MCF 10A (cell line): ENCODE measurements around the gene SYNJ1. TPM values are rescaled to one million over a fixed set of nuclear protein-coding genes. Genes with fewer than 3 reads are reported as not detected.
"Not testable (repeated sequence)": the region's sequence is repeated elsewhere in the genome, so short reads cannot be mapped to it uniquely, and the experiment has no call there.

ENCODE experiments used
- BruUV-seq: library from RNA; stranded (reverse); fragments of 400-500 nt; replicated peaks from 2 replicates; lab custom pipeline; 2021; lab: Mats Ljungman, UMichigan
- CTCF ChIA-PET: fragments of 300-600 bp; sonication (Branson Sonifier 250); formaldehyde crosslinking; extraction: SDS; loops from one replicate; lab custom pipeline; 2021; ENCODE audit warnings: antibody characterized with exemption, inconsistent platforms; lab: Yijun Ruan, JAX
- POLR2A ChIA-PET: fragments of 300-600, 350-650 bp; sonication (Branson Sonifier 250); formaldehyde crosslinking; extraction: SDS; loops from one replicate; lab custom pipeline; 2020; ENCODE audit warnings: antibody characterized with exemption, inconsistent platforms; lab: Yijun Ruan, JAX
- DNase-seq: peaks from one replicate; pipeline ENCODE4 v3.0.0-alpha.2; 2018; ENCODE audit not compliant: unreplicated experiment
- H3K27ac Mint-ChIP-seq: one replicate; pipeline ENCODE4 v1.8.0; 2022; ENCODE audit warnings: mild to moderate bottlenecking, low read depth, mixed read lengths; ENCODE audit not compliant: unreplicated experiment
- H3K27me3 Mint-ChIP-seq: one replicate; pipeline ENCODE4 v1.8.0; 2022; ENCODE audit warnings: mixed read lengths; ENCODE audit not compliant: insufficient read depth, unreplicated experiment
- H3K36me3 Mint-ChIP-seq: one replicate; pipeline ENCODE4 v1.8.0; 2022; ENCODE audit warnings: mild to moderate bottlenecking, moderate library complexity, mixed read lengths; ENCODE audit not compliant: insufficient read depth, unreplicated experiment
- H3K4me1 Mint-ChIP-seq: one replicate; pipeline ENCODE4 v1.8.0; 2022; ENCODE audit warnings: mixed read lengths; ENCODE audit not compliant: insufficient read depth, unreplicated experiment
- H3K4me3 Mint-ChIP-seq: one replicate; pipeline ENCODE4 v1.8.0; 2022; ENCODE audit warnings: mild to moderate bottlenecking, moderate library complexity, mixed read lengths; ENCODE audit not compliant: unreplicated experiment
- H3K9me3 Mint-ChIP-seq: one replicate; pipeline ENCODE4 v1.8.0; 2022; ENCODE audit warnings: mixed read lengths; ENCODE audit not compliant: unreplicated experiment
- intact Hi-C: fragments of 100-400 bp; cut with micrococcal nuclease; formaldehyde crosslinking; loops from 2 replicates; pipeline ENCODE4 v1.14.1; 2022
- total RNA-seq: library from RNA; stranded (reverse); gene quantifications from 2 replicates; pipeline ENCODE4 v1.2.3, GENCODE V29; 2022
- TF ChIP-seq, protein P1 (sequence below): fragments of 200-600 bp; IDR thresholded peaks from one replicate; pipeline ENCODE4 v1.8.0; 2022; ENCODE audit warnings: antibody characterized with exemption, mild to moderate bottlenecking; ENCODE audit not compliant: unreplicated experiment

The SYNJ1 gene
- total RNA-seq, 1 experiment from 2014 or later = 9.7 TPM

DNA sequence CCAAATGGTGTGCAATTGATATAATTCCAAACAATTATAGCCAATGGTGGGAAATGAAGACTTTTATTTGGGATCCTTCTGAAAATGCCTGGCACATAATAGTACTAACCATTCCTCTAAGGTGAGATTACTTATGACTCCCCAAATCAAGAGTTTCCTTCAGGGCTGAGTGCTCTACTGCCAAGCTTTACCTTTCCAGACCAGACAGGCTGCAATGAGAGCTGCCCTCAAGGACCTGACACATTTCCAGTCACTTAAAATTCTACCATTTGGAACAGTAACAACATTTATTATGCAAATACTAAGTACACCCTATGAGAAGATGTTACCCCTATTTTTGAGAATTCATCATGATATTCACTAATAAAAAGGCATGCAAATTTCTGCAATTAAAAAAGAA is 22.6 kb upstream of the SYNJ1 start:
- Mint-ChIP-seq H3K27me3 (no peaks in the 10 kb centered on the region), H3K36me3 (peaks cover 82% of the 10 kb centered on the region), H3K27ac (no peak overlapping the region), H3K4me3 (no peak overlapping the region), H3K9me3 (no peaks in the 10 kb centered on the region), H3K4me1 (no peaks in the 10 kb centered on the region)
- TF ChIP-seq, protein P1, sequence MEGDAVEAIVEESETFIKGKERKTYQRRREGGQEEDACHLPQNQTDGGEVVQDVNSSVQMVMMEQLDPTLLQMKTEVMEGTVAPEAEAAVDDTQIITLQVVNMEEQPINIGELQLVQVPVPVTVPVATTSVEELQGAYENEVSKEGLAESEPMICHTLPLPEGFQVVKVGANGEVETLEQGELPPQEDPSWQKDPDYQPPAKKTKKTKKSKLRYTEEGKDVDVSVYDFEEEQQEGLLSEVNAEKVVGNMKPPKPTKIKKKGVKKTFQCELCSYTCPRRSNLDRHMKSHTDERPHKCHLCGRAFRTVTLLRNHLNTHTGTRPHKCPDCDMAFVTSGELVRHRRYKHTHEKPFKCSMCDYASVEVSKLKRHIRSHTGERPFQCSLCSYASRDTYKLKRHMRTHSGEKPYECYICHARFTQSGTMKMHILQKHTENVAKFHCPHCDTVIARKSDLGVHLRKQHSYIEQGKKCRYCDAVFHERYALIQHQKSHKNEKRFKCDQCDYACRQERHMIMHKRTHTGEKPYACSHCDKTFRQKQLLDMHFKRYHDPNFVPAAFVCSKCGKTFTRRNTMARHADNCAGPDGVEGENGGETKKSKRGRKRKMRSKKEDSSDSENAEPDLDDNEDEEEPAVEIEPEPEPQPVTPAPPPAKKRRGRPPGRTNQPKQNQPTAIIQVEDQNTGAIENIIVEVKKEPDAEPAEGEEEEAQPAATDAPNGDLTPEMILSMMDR = no peak
- ChIA-PET POLR2A (interaction anchor here (1.0 kb wide), 1 partner anchor 21 kb away, joined by 3 read pairs; the partner anchor contains the start of gene PAXBP1), CTCF (no interaction called here)
- DNase-seq = no peak
- BruUV-seq = no TSS peak
- intact Hi-C loops = no loop called here

- Mint-ChIP-seq H3K27me3 (no peaks in the 10 kb centered on the region), H3K27ac (peak overlapping the region; percentile 16), H3K9me3 (no peaks in the 10 kb centered on the region), H3K36me3 (peaks cover 82% of the 10 kb centered on the region), H3K4me1 (no peaks in the 10 kb centered on the region), H3K4me3 (no peak overlapping the region)
- DNase-seq = no peak
- no TSS peak for BruUV-seq
- TF ChIP-seq, protein P1 = no peak
- ChIA-PET POLR2A (interaction anchor here (1.0 kb wide), 1 partner anchor 22 kb away, joined by 3 read pairs; the partner anchor contains the start of gene PAXBP1), CTCF (no interaction called here)
- intact Hi-C loops = no loop called here
These were observed 21.8 kb upstream of the SYNJ1 start for GRCh38 chr21:32749662-32750061.

- H3K9me3 Mint-ChIP-seq = no peaks in the 10 kb centered on the region
- no peak for DNase-seq
- CTCF ChIA-PET = interaction anchor here (0.6 to 0.7 kb wide), 4 partner anchors 8 to 939 kb away, joined by 3 to 4 read pairs (median 3); partner anchors contain the start of gene CFAP298
- intact Hi-C loops = no loop called here
- H3K27ac Mint-ChIP-seq = no peak overlapping the region
- BruUV-seq = no TSS peak
- H3K36me3 Mint-ChIP-seq = peaks cover 83% of the 10 kb centered on the region
- H3K27me3 Mint-ChIP-seq = no peaks in the 10 kb centered on the region
- POLR2A ChIA-PET = interaction anchor here (0.6 to 1.2 kb wide), 6 partner anchors 9 to 319 kb away, joined by 3 to 4 read pairs (median 3); partner anchors contain the start of genes PAXBP1 and SYNJ1
- TF ChIP-seq, protein P1 = no peak
- no peak overlapping the region for H3K4me3 Mint-ChIP-seq
- no peaks in the 10 kb centered on the region for H3K4me1 Mint-ChIP-seq
These were observed 20.7 kb upstream of the SYNJ1 start for GRCh38 chr21:32748529-32748928.

GRCh38 chr21:32747396-32747795 is 19.6 kb upstream of the SYNJ1 start:
- no TSS peak for BruUV-seq
- intact Hi-C loops = no loop called here
- POLR2A ChIA-PET = interaction anchor here (0.7 to 0.9 kb wide), 2 partner anchors 15 to 135 kb away, joined by 3 to 4 read pairs; partner anchors contain the start of gene CFAP298

GRCh38 chr21:32746711-32747110 is 18.9 kb upstream of the SYNJ1 start:
- H3K9me3 Mint-ChIP-seq, H3K4me3 Mint-ChIP-seq, H3K4me1 Mint-ChIP-seq, H3K27me3 Mint-ChIP-seq, H3K27ac Mint-ChIP-seq, intact Hi-C loops, DNase-seq, BruUV-seq: not testable (repeated sequence)
- ChIA-PET CTCF (interaction anchor here (1.2 to 1.5 kb wide), 3 partner anchors 15 to 145 kb away, joined by 3 to 4 read pairs (median 3); no protein-coding TSS in a partner anchor), POLR2A (interaction anchor here (0.7 kb wide), 1 partner anchor 134 kb away, joined by 4 read pairs; the partner anchor contains the start of gene CFAP298)
- peaks cover 99% of the 10 kb centered on the region for H3K36me3 Mint-ChIP-seq

More at GRCh38 chr21:32747396-32747795, 19.6 kb upstream of the SYNJ1 start:
- CTCF ChIA-PET = interaction anchor here (0.6 to 1.5 kb wide), 4 partner anchors 15 to 146 kb away, joined by 3 to 4 read pairs (median 4); no protein-coding TSS in a partner anchor
- no peak overlapping the region for H3K4me3 Mint-ChIP-seq
- DNase-seq = no peak
- no peaks in the 10 kb centered on the region for H3K4me1 Mint-ChIP-seq
- peaks cover 92% of the 10 kb centered on the region for H3K36me3 Mint-ChIP-seq
- no peaks in the 10 kb centered on the region for H3K9me3 Mint-ChIP-seq
- H3K27me3 Mint-ChIP-seq = no peaks in the 10 kb centered on the region
- TF ChIP-seq, protein P1 = no peak
- no peak overlapping the region for H3K27ac Mint-ChIP-seq
